ENCODE data around the gene ELF5.

DNA sequence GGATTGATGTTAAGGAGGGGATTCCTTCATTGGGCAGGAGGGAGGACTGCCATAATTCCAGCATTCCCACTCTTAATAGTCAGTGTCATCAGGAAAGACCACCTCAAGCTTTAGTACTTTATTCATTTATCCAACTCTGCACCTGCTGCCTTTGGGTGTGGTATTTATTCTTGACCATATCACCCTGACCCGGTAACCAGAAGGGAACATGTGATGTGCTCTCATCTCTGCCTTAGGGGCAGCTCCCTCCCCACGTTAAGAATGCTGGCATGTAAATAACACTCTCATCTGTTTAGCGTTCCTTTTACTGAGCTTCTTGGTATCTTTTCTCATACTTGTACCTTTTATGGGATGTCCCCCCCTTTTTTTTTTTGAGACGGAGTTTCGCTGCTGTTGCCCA lies 67.2 kb downstream of the ELF5 start:
- TF ChIP-seq CTCF (IDR thresholded peaks at IDR 0.05; ENCODE audit: low read length): no peak
- TF ChIP-seq EZH2 (IDR thresholded peaks at IDR 0.05; ENCODE audit: borderline replicate concordance, low read length): no peak

All from OCI-LY1 (cell line).